Measurements from ENCODE around the gene EYA4.

Gene EYA4, protein sequence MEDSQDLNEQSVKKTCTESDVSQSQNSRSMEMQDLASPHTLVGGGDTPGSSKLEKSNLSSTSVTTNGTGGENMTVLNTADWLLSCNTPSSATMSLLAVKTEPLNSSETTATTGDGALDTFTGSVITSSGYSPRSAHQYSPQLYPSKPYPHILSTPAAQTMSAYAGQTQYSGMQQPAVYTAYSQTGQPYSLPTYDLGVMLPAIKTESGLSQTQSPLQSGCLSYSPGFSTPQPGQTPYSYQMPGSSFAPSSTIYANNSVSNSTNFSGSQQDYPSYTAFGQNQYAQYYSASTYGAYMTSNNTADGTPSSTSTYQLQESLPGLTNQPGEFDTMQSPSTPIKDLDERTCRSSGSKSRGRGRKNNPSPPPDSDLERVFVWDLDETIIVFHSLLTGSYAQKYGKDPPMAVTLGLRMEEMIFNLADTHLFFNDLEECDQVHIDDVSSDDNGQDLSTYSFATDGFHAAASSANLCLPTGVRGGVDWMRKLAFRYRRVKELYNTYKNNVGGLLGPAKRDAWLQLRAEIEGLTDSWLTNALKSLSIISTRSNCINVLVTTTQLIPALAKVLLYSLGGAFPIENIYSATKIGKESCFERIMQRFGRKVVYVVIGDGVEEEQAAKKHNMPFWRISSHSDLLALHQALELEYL

DNA sequence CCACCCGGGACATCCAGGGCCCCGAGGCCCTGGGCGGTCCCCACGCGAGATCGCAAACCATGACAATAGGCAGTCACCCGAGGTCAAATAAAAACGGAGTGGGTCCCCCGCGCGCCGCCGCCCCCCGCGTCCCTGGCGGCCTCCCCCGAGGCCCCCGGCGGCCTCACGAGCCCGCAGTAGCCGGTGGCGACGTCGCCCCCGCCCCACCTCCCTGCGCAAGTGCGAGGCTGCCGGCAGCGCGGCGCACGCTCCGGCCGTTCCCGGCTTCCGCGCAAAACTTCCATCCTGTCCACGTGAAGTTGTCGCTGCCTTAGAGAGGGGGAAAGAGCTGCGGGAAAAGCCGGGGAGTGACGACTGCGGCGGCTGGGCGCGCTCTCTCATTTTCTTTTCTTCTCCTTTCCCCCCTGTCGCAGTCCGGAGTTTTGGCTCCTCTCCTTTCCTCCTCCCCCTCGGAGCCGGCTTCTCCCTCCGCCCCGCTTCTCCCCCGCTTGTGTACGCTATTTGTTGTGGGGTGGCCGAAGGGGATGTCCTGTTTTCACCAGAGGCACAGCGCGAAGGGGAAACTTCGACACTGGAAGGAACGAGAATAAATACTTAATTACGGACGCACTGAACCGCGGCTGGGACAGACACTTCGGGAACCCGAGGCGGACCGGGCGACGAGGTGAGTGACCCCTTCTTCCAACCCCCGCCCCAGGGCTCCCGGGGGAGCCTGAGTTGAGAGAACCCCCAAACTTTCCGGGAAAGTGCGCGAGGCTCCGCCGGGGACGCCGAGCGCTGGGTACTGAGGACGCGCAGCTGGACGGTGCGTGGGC lies at the start of gene EYA4:
Gene EYA4, plus strand, starts transcription at position 272 of the 815 bp plus-strand sequence. CDS start 33,424 bp downstream, outside the sequence.
- peaks cover 27 to 40% of the 10 kb centered on the region in 2 donors for H3K27me3 ChIP-seq (ENCODE audit: control insufficient read depth in 2 of 2, insufficient read depth in 2 of 2, low read length in 2 of 2)
- no peaks in the 10 kb centered on the region for H3K9me3 ChIP-seq (ENCODE audit: control insufficient read depth in 2 of 2, low read length in 2 of 2)
- H3K36me3 ChIP-seq (ENCODE audit: control insufficient read depth in 2 of 2, insufficient read depth in 2 of 2, low read length in 2 of 2): no peaks in the 10 kb centered on the region
- peak within 1 kb of the TSS in 1 of 2 donors; percentile 1 for H3K9ac ChIP-seq (ENCODE audit: low read depth in 1 of 2, low read length in 2 of 2)
- peaks cover 2% of the 10 kb centered on the region in 2 donors for H3K4me1 ChIP-seq (ENCODE audit: control insufficient read depth in 2 of 2, insufficient read depth in 2 of 2, low read length in 2 of 2)
- H3K27ac ChIP-seq (ENCODE audit: low read depth in 2 of 2, low read length in 2 of 2): no peak within 1 kb of the TSS
- H3K4me3 ChIP-seq (ENCODE audit: low read length in 2 of 2): peak within 1 kb of the TSS in 1 of 2 donors; percentile 35

- Histone ChIP-seq H3K9me3 (ENCODE audit: control insufficient read depth in 2 of 2, low read length in 2 of 2) (peaks cover 0 to 3% of the 10 kb centered on the region in 2 donors), H3K36me3 (ENCODE audit: control insufficient read depth in 2 of 2, insufficient read depth in 2 of 2, low read length in 2 of 2) (no peaks in the 10 kb centered on the region), H3K4me3 (ENCODE audit: low read length in 2 of 2) (no peak overlapping the region), H3K27ac (ENCODE audit: low read depth in 2 of 2, low read length in 2 of 2) (no peak overlapping the region), H3K9ac (ENCODE audit: low read depth in 1 of 2, low read length in 2 of 2) (no peak overlapping the region), H3K4me1 (ENCODE audit: control insufficient read depth in 2 of 2, insufficient read depth in 2 of 2, low read length in 2 of 2) (no peaks in the 10 kb centered on the region), H3K27me3 (ENCODE audit: control insufficient read depth in 2 of 2, insufficient read depth in 2 of 2, low read length in 2 of 2) (no peaks in the 10 kb centered on the region)
Observed at GRCh38 chr6:133193396-133193795, 47.8 kb upstream of the EYA4 start.

- H3K27ac ChIP-seq (ENCODE audit: low read depth in 2 of 2, low read length in 2 of 2): no peak overlapping the region
- H3K27me3 ChIP-seq (ENCODE audit: control insufficient read depth in 2 of 2, insufficient read depth in 2 of 2, low read length in 2 of 2): no peaks in the 10 kb centered on the region
- no peak overlapping the region for H3K4me3 ChIP-seq (ENCODE audit: low read length in 2 of 2)
- H3K36me3 ChIP-seq (ENCODE audit: control insufficient read depth in 2 of 2, insufficient read depth in 2 of 2, low read length in 2 of 2): no peaks in the 10 kb centered on the region
- H3K9me3 ChIP-seq (ENCODE audit: control insufficient read depth in 2 of 2, low read length in 2 of 2): peaks cover 0 to 3% of the 10 kb centered on the region in 2 donors
- H3K9ac ChIP-seq (ENCODE audit: low read depth in 1 of 2, low read length in 2 of 2): no peak overlapping the region
- H3K4me1 ChIP-seq (ENCODE audit: control insufficient read depth in 2 of 2, insufficient read depth in 2 of 2, low read length in 2 of 2): no peaks in the 10 kb centered on the region
Observed at GRCh38 chr6:133198725-133199124, 42.4 kb upstream of the EYA4 start.

DNA sequence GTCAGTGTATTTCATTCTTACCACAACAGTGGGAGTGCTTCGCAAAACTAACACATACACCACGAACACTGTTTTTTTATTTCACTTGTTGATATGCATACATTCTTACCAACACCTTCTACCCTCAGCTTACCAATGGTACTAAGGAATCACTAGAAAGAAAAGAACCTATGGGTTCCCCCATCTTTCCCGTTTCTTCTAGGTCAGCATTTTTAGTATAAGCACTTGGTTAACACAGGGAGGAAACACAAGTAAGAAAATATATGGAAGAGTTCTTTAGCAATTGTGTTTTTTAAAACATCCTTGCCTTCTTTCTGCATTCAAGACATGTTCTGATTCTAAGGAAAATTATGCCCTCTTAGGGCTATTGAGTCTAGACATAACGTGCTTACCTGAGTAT lies 39.9 kb upstream of the EYA4 start:
- H3K36me3 ChIP-seq (ENCODE audit: control insufficient read depth in 2 of 2, insufficient read depth in 2 of 2, low read length in 2 of 2): no peaks in the 10 kb centered on the region
- no peaks in the 10 kb centered on the region for H3K4me1 ChIP-seq (ENCODE audit: control insufficient read depth in 2 of 2, insufficient read depth in 2 of 2, low read length in 2 of 2)
- H3K9me3 ChIP-seq (ENCODE audit: control insufficient read depth in 2 of 2, low read length in 2 of 2): no peaks in the 10 kb centered on the region
- H3K27ac ChIP-seq (ENCODE audit: low read depth in 2 of 2, low read length in 2 of 2): no peak overlapping the region
- H3K9ac ChIP-seq (ENCODE audit: low read depth in 1 of 2, low read length in 2 of 2): no peak overlapping the region
- no peak overlapping the region for H3K4me3 ChIP-seq (ENCODE audit: low read length in 2 of 2)
- H3K27me3 ChIP-seq (ENCODE audit: control insufficient read depth in 2 of 2, insufficient read depth in 2 of 2, low read length in 2 of 2): no peaks in the 10 kb centered on the region

DNA sequence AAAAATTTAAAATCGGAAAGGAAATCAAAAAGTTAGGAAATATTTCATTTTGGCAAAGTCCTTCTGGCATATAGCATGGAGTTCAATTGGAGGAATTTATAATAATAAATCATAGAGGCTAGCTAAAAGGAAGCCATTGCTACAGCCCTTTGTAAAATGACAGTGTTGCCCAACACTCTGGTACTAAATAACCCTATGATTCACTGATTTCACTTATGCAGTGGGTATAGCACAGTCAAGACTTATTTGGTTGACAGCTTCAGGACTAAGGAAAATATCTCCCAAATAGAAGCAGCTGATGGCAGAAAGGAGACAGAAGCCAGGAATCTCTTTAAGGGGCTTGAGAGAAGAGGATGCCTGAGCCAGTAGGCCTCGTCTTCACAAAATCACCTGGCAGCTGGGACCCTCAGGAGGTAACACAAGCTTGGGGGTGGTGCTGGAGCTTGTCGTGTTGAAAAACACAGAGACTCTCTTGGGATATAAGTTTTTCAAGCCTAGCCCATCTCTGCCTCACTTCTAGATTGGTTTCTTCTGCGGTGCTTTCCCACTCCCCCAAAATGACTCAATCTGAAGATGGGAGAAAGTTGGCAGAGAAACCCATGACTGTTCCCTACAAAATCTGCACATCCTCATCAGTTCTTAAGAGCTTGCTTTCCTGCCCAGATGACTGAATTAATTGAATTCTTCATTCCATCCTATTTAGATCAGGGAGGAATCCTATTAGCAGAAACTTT lies 38.4 kb upstream of the EYA4 start:
- Histone ChIP-seq H3K27me3 (ENCODE audit: control insufficient read depth in 2 of 2, insufficient read depth in 2 of 2, low read length in 2 of 2) (no peaks in the 10 kb centered on the region), H3K27ac (ENCODE audit: low read depth in 2 of 2, low read length in 2 of 2) (no peak overlapping the region), H3K4me1 (ENCODE audit: control insufficient read depth in 2 of 2, insufficient read depth in 2 of 2, low read length in 2 of 2) (no peaks in the 10 kb centered on the region), H3K9ac (ENCODE audit: low read depth in 1 of 2, low read length in 2 of 2) (no peak overlapping the region), H3K36me3 (ENCODE audit: control insufficient read depth in 2 of 2, insufficient read depth in 2 of 2, low read length in 2 of 2) (no peaks in the 10 kb centered on the region), H3K4me3 (ENCODE audit: low read length in 2 of 2) (no peak overlapping the region), H3K9me3 (ENCODE audit: control insufficient read depth in 2 of 2, low read length in 2 of 2) (no peaks in the 10 kb centered on the region)

- Histone ChIP-seq H3K36me3 (ENCODE audit: control insufficient read depth in 2 of 2, insufficient read depth in 2 of 2, low read length in 2 of 2) (no peaks in the 10 kb centered on the region), H3K4me1 (ENCODE audit: control insufficient read depth in 2 of 2, insufficient read depth in 2 of 2, low read length in 2 of 2) (no peaks in the 10 kb centered on the region), H3K9ac (ENCODE audit: low read depth in 1 of 2, low read length in 2 of 2) (no peak overlapping the region), H3K9me3 (ENCODE audit: control insufficient read depth in 2 of 2, low read length in 2 of 2) (no peaks in the 10 kb centered on the region), H3K4me3 (ENCODE audit: low read length in 2 of 2) (no peak overlapping the region), H3K27me3 (ENCODE audit: control insufficient read depth in 2 of 2, insufficient read depth in 2 of 2, low read length in 2 of 2) (no peaks in the 10 kb centered on the region), H3K27ac (ENCODE audit: low read depth in 2 of 2, low read length in 2 of 2) (no peak overlapping the region)
Observed at GRCh38 chr6:133203344-133203697, 37.8 kb upstream of the EYA4 start.

DNA sequence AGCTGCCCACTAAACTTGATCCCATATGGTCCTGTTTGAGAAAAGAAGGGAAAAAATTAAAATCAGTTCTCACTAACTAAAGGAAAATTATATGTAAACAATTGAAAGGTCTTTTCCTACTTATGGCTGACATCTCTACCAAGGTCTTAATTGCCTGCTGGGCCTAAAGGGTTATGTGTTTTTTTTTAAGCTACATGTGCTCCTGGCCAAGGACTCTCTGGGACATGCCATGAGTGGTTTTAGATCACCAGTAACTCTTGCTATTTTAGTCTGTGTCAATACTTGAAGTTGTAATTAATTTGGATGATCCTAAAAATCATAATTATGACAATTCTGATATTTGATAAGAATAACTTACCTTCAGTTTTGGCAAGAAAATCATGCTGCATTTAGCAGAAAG lies 35.9 kb upstream of the EYA4 start:
- Histone ChIP-seq H3K9ac (ENCODE audit: low read depth in 1 of 2, low read length in 2 of 2) (no peak overlapping the region), H3K4me3 (ENCODE audit: low read length in 2 of 2) (no peak overlapping the region), H3K27ac (ENCODE audit: low read depth in 2 of 2, low read length in 2 of 2) (no peak overlapping the region)

DNA sequence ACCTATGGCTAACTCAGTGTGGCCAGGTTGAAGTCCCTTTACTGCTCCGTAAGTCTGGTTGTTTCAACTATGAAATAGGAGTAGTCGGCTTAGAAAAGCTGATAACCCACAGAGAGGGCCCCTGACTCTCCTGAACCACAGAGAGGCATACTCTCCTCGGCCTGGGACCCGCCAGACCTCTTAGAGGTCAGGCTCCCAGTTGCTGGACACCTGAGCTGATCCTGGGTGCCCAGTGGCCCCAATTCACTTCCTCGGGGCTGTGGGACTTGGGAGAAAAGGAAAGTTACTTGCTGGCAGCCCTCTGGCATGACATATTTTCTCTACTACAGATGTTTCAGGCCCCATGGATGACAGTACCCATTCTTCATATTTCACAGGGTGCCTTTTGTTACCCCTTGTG lies 34.2 kb upstream of the EYA4 start:
- Histone ChIP-seq H3K9me3 (ENCODE audit: control insufficient read depth in 2 of 2, low read length in 2 of 2) (no peaks in the 10 kb centered on the region), H3K27ac (ENCODE audit: low read depth in 2 of 2, low read length in 2 of 2) (no peak overlapping the region), H3K27me3 (ENCODE audit: control insufficient read depth in 2 of 2, insufficient read depth in 2 of 2, low read length in 2 of 2) (no peaks in the 10 kb centered on the region), H3K4me1 (ENCODE audit: control insufficient read depth in 2 of 2, insufficient read depth in 2 of 2, low read length in 2 of 2) (no peaks in the 10 kb centered on the region), H3K36me3 (ENCODE audit: control insufficient read depth in 2 of 2, insufficient read depth in 2 of 2, low read length in 2 of 2) (no peaks in the 10 kb centered on the region), H3K9ac (ENCODE audit: low read depth in 1 of 2, low read length in 2 of 2) (no peak overlapping the region), H3K4me3 (ENCODE audit: low read length in 2 of 2) (no peak overlapping the region)

More for the DNA sequence above, 35.9 kb upstream of the EYA4 start:
- no peaks in the 10 kb centered on the region for H3K36me3 ChIP-seq (ENCODE audit: control insufficient read depth in 2 of 2, insufficient read depth in 2 of 2, low read length in 2 of 2)
- no peaks in the 10 kb centered on the region for H3K4me1 ChIP-seq (ENCODE audit: control insufficient read depth in 2 of 2, insufficient read depth in 2 of 2, low read length in 2 of 2)
- no peaks in the 10 kb centered on the region for H3K9me3 ChIP-seq (ENCODE audit: control insufficient read depth in 2 of 2, low read length in 2 of 2)
- no peaks in the 10 kb centered on the region for H3K27me3 ChIP-seq (ENCODE audit: control insufficient read depth in 2 of 2, insufficient read depth in 2 of 2, low read length in 2 of 2)

GRCh38 chr6:133207754-133208153 lies 33.4 kb upstream of the EYA4 start:
- no peak overlapping the region for H3K9ac ChIP-seq (ENCODE audit: low read depth in 1 of 2, low read length in 2 of 2)
- no peaks in the 10 kb centered on the region for H3K4me1 ChIP-seq (ENCODE audit: control insufficient read depth in 2 of 2, insufficient read depth in 2 of 2, low read length in 2 of 2)
- no peaks in the 10 kb centered on the region for H3K9me3 ChIP-seq (ENCODE audit: control insufficient read depth in 2 of 2, low read length in 2 of 2)
- no peak overlapping the region for H3K4me3 ChIP-seq (ENCODE audit: low read length in 2 of 2)
- H3K27ac ChIP-seq (ENCODE audit: low read depth in 2 of 2, low read length in 2 of 2): no peak overlapping the region
- no peaks in the 10 kb centered on the region for H3K27me3 ChIP-seq (ENCODE audit: control insufficient read depth in 2 of 2, insufficient read depth in 2 of 2, low read length in 2 of 2)
- no peaks in the 10 kb centered on the region for H3K36me3 ChIP-seq (ENCODE audit: control insufficient read depth in 2 of 2, insufficient read depth in 2 of 2, low read length in 2 of 2)
